Natural killer cell (primary cell): ENCODE results near the gene IRF6. TPM values are rescaled to one million over a fixed set of nuclear protein-coding genes. Genes with fewer than 3 reads are reported as not detected.

Source experiments
- ATAC-seq, 3 donors: fragments of 150-1000 bp in 2 of 3; fragments of 200-7000 bp in 1 of 3; cut with Tn5 transposase; 1 replicate in 1 of 3; 2 replicates in 2 of 3; pipeline ENCODE4 v1.10.0; 2021; ENCODE audit warnings: mild to moderate bottlenecking in 2 of 3, moderate library complexity in 2 of 3
- DNase-seq, 2 donors: peaks; one replicate each; pipeline versions ENCODE4 v3.0.0 to v3.0.0-alpha.2; 2013 to 2021; ENCODE audit warnings: mixed read lengths in 1 of 2
- H3K27ac ChIP-seq: one replicate; pipeline ENCODE4 v1.5.1; 2013; ENCODE audit warnings: mild to moderate bottlenecking, low read length
- H3K27me3 ChIP-seq: one replicate; pipeline ENCODE4 v1.6.1; 2013; ENCODE audit warnings: low read length; ENCODE audit not compliant: control insufficient read depth, insufficient read depth
- H3K36me3 ChIP-seq: one replicate; pipeline ENCODE4 v1.6.1; 2013; ENCODE audit warnings: low read length; ENCODE audit not compliant: control insufficient read depth, insufficient read depth
- H3K4me1 ChIP-seq: one replicate; pipeline ENCODE4 v1.6.1; 2013; ENCODE audit warnings: low read length; ENCODE audit not compliant: control insufficient read depth, insufficient read depth
- H3K4me3 ChIP-seq: one replicate; pipeline ENCODE4 v1.5.1; 2013; ENCODE audit warnings: low read length
- H3K9me3 ChIP-seq: one replicate; pipeline ENCODE4 v1.6.1; 2013; ENCODE audit warnings: low read length; ENCODE audit not compliant: control insufficient read depth, insufficient read depth
- H3K27ac Mint-ChIP-seq, 2 donors: one replicate each; pipeline ENCODE4 v1.8.0; 2022; ENCODE audit warnings: mild to moderate bottlenecking in 2 of 2, mixed read lengths in 2 of 2, moderate library complexity in 1 of 2
- H3K27me3 Mint-ChIP-seq, 2 donors: one replicate each; pipeline ENCODE4 v1.8.0; 2022; ENCODE audit warnings: low read depth in 2 of 2, mixed read lengths in 2 of 2
- H3K36me3 Mint-ChIP-seq: one replicate; pipeline ENCODE4 v1.8.0; 2022; ENCODE audit warnings: mixed read lengths
- H3K4me1 Mint-ChIP-seq, 2 donors: one replicate each; pipeline ENCODE4 v1.8.0; 2022; ENCODE audit warnings: mixed read lengths in 2 of 2
- H3K4me3 Mint-ChIP-seq: one replicate; pipeline ENCODE4 v1.8.0; 2022; ENCODE audit warnings: mild to moderate bottlenecking, moderate library complexity, mixed read lengths
- H3K9me3 Mint-ChIP-seq, 2 donors: one replicate each; pipeline ENCODE4 v1.8.0; 2022; ENCODE audit warnings: mixed read lengths in 2 of 2
- CTCF ChIP-seq: fragments of 200-600 bp; IDR thresholded peaks from one replicate; pipeline ENCODE4 v1.8.0; 2022; ENCODE audit warnings: antibody characterized with exemption
- WGBS: methylation state at CpG from one replicate; pipeline ENCODE4 v1.1.7; 2013; ENCODE audit warnings: missing lambda C conversion rate; ENCODE audit not compliant: insufficient coverage; 5-methylcytosine and 5-hydroxymethylcytosine counted together
- intact Hi-C: fragments of 100-400 bp; cut with micrococcal nuclease; formaldehyde crosslinking; loops from one replicate; pipeline ENCODE4 v1.14.2; 2022
- total RNA-seq, 4 donors: library from RNA; stranded (reverse); fragments of 120-200 nt in 1 of 4; gene quantifications; one replicate each; pipeline versions ENCODE4 v1.2.3 to v1.2.4, GENCODE V29; 2013 to 2022

IRF6 gene
- total RNA-seq, 3 donors from 2014 or later (not counting 1 experiment from before 2014, with no cell fraction given) = 2.5 to 11.2 (median 3.8) TPM

- Mint-ChIP-seq H3K9me3 (no peaks in the 10 kb centered on the region), H3K27ac (peak overlapping the region in 1 of 2 donors; percentile 94), H3K4me3 (peak overlapping the region; percentile 96), H3K4me1 (peaks cover 77 to 86% of the 10 kb centered on the region in 2 donors), H3K36me3 (peaks cover 29% of the 10 kb centered on the region), H3K27me3 (no peaks in the 10 kb centered on the region)
- H3K4me1 ChIP-seq = peaks cover 57% of the 10 kb centered on the region
- DNase-seq (peak in 1 of 2 donors; percentile 19), ATAC-seq (no peak)
- no peak for TF ChIP-seq CTCF
- H3K9me3 ChIP-seq = no peaks in the 10 kb centered on the region
- peak overlapping the region; percentile 43 for H3K4me3 ChIP-seq
- intact Hi-C loops = no loop called here
- no peaks in the 10 kb centered on the region for H3K27me3 ChIP-seq
- H3K27ac ChIP-seq = peak overlapping the region; percentile 81
- H3K36me3 ChIP-seq = peaks cover 48% of the 10 kb centered on the region
- 75% methylated on average over 1 of the region's 3 CpGs for WGBS
These were observed 47.5 kb downstream of the IRF6 start for GRCh38 chr1:209758400-209758799.

- intact Hi-C loops = loop anchor here (1.0 kb wide), 1 partner anchor 11 kb away; no protein-coding TSS in a partner anchor
- peaks cover 13% of the 10 kb centered on the region for H3K36me3 Mint-ChIP-seq
- Histone ChIP-seq H3K27ac (peak overlapping the region; percentile 81), H3K4me3 (peak overlapping the region; percentile 43), H3K4me1 (peaks cover 54% of the 10 kb centered on the region), H3K27me3 (no peaks in the 10 kb centered on the region), H3K36me3 (peaks cover 32% of the 10 kb centered on the region), H3K9me3 (no peaks in the 10 kb centered on the region)
- H3K4me3 Mint-ChIP-seq = peak overlapping the region; percentile 96
- TF ChIP-seq CTCF = no peak
- DNase-seq (peak in 1 of 2 donors; percentile 65), ATAC-seq (peak; percentile 39 to 49 (median 46))
- WGBS = 0% methylated on average over 4 of the region's 5 CpGs
- peak overlapping the region in 1 of 2 donors; percentile 94 for H3K27ac Mint-ChIP-seq
- peaks cover 68 to 77% of the 10 kb centered on the region in 2 donors for H3K4me1 Mint-ChIP-seq
- no peaks in the 10 kb centered on the region for H3K9me3 Mint-ChIP-seq
- H3K27me3 Mint-ChIP-seq = no peaks in the 10 kb centered on the region
These were observed 49.1 kb downstream of the IRF6 start for GRCh38 chr1:209756615-209757445.

- H3K27me3 Mint-ChIP-seq = no peaks in the 10 kb centered on the region
- Histone ChIP-seq H3K27ac (peak within 1 kb of the TSS; percentile 81), H3K4me1 (peaks cover 61% of the 10 kb centered on the region), H3K27me3 (no peaks in the 10 kb centered on the region), H3K36me3 (peaks cover 24% of the 10 kb centered on the region), H3K9me3 (no peaks in the 10 kb centered on the region), H3K4me3 (peak within 1 kb of the TSS; percentile 43)
- H3K27ac Mint-ChIP-seq = peak within 1 kb of the TSS in 1 of 2 donors; percentile 94
- DNase-seq (peak; percentile 55 to 91), ATAC-seq (peak; percentile 92 to 94 (median 94))
- intact Hi-C loops = loop anchor here (1.0 kb wide), 1 partner anchor 12 kb away; no protein-coding TSS in a partner anchor
- H3K36me3 Mint-ChIP-seq = peaks cover 6% of the 10 kb centered on the region
- H3K4me1 Mint-ChIP-seq = peaks cover 65 to 75% of the 10 kb centered on the region in 2 donors
- peak within 1 kb of the TSS; percentile 96 for H3K4me3 Mint-ChIP-seq
- under 1% methylated on average over 10 of the region's 10 CpGs for WGBS
- no peak for TF ChIP-seq CTCF
- H3K9me3 Mint-ChIP-seq = no peaks in the 10 kb centered on the region
These were observed 49.9 kb downstream of the IRF6 start, which contains the start of gene TRAF3IP3 for GRCh38 chr1:209755926-209756614. Gene TRAF3IP3, plus strand, starts transcription at chr1:209756053. Its CDS starts 3,987 bp downstream, at chr1:209760040.
